ENCODE results near the gene MUS81.

MUS81 gene

DNA sequence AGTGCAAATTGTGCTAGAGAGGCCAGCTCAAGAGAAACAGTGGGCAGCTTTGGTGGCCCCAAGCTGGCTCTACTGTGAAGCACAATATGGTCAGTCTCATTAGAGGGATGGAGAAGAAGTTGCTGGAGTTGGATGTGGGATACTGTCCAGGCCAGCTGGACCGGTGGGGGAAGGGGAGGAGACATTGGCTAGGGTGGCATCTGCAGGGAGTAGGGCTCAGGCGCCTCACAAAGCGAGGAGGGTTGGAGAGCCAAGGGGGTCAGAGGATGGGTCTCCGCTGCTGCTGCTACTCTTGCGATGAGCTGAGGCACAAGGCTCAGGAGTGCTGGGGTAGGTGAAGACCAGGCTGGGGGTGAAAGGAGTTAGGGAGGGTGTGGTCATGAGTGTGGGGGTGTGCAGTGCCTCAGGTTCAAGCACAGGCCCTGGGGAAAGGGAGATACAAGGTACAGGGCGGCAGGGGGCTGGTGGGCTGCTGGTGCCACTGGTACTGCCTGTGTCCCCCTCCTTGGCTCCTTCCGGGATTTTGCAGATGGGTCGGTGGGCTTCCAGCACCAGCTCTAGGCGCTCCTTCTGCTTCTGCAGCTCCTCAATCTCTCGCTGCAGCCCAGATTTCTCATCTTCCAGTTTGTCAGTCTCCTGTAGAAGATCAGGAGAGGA, 32.6 kb downstream of the MUS81 start:
- DNase-seq (ENCODE audit: low read depth): no peak

GRCh38 chr11:65894034-65894591, 33.9 kb downstream of the MUS81 start:
- no peak for DNase-seq (ENCODE audit: low read depth)

DNA sequence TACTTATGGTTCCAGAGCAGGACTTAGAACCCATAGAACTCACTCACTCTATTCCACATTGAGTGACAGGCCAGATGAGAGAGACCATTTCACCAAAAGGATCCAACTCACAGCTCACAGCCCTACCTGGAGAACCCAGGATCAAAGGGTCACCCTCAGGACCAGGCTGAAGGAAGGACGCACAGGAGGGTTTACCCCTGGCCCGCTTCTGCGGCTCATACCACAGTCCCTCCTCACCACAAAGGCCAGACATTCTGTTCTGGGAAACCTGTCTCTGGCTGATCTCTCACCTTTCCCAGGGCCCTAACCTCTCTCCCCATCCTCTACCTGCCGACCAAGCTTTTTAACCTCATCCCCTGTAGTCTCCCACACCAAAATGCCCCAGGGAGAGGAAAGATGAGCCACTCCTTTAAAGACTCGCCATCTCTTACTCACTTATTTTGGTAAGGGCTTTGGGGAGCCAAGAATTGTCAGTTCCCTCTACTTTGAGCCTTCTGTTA, 35.3 kb downstream of the MUS81 start:
- DNase-seq (ENCODE audit: low read depth): no peak

GRCh38 chr11:65896034-65896999, 36.1 kb downstream of the MUS81 start:
- no peak for DNase-seq (ENCODE audit: low read depth)

DNA sequence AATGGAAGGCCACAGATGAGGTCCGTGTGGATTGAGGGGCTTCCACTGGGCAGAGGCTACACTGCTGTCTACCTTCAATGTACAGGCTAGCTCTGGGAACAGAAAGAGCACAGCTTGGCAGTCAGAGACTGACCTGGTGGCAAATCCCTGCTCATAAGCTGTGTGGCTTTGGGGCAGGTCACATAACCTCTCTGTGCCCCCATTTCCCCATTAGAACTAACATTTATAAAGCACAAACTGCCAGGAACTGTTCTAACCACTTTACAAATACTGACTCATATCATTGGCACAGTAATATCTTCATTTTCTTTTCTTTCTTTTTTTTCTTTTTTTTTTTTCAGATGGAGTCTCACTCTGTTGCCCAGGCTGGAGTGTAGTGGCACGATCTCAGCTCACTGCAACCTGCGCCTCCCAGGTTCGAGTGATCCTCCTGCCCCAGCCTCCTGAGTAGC, 36.8 kb downstream of the MUS81 start:
- DNase-seq (ENCODE audit: low read depth): no peak

DNA sequence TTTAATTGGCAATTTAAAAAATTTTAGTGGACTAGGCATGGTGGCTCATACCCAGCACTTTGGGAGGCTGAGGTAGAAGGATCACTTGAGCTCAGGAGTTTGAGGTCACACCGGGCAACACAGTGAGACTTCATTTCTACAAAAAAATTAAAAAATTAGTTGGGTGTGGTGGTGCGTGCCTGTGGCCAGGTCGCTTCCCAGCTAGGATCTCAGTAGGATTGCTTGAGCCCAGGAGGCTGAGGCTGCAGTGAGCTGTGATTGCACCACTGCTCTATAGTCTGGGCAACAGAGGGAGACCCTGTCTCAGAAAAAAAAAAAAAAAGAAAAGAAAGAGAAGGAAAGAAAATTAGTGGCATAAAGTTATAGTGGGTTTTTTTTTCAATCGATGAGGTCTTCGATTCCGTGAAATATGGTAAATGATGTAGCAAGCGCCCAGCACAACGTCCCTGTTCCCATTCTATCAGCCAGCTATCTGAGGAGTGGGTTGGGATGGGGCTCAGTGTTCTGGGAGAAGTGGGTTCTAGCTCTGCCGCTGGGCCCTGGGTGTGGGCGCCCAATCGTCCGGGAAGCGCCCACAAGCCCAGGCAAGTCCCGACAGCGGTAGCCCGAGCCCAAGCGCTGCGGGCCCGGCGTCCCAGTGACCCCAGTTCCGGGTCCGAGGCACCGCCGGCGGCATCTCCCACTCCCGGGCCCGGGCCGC, 38.6 kb downstream of the MUS81 start:
- DNase-seq (ENCODE audit: low read depth): no peak

DNA sequence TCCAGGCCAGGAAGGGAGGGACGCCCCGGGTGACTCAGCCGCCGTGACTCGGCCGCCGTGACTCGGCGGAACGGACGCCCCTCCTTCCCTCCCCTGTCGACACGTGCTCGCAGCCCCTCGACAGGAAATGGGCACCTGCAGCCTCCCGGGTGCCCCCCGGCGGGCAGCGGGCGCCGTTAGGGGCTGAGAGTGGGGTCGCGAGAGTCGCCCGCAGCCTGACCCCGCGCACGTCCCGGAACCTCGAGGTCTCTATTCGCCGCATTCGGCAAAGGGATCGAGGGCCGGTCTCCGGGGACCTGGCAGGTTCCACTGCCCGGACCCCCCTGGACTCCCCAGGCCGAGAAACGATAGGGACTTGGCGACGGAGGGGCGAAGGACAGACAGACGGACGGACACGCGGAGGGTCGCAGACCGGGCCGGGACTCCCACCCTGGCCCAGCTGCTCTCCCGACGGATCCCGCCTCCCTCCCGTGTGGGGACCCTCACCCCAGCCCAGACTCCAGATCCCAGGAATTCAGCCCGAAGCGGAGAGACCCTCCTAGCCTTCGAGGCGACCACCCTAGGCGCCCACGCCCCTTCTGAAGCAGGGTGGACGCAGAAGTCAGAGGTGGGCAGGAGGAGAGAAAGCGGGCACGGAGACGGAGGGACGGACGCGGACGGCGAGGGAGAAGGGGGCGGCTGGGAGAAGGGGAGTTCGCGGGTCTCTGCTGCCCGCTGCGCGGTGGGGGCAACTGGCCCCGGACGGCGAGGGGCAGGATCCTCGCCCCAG, 39.3 kb downstream of the MUS81 start:
- DNase-seq (ENCODE audit: low read depth): peak; percentile 58

- DNase-seq (ENCODE audit: low read depth): peak; percentile 83
Measured at GRCh38 chr11:65900125-65900898, 40.1 kb downstream of the MUS81 start, which contains the start of gene FOSL1. TSS of gene FOSL1 (minus strand) at chr11:65900388. CDS start at chr11:65900339, 49 bp downstream.

DNA sequence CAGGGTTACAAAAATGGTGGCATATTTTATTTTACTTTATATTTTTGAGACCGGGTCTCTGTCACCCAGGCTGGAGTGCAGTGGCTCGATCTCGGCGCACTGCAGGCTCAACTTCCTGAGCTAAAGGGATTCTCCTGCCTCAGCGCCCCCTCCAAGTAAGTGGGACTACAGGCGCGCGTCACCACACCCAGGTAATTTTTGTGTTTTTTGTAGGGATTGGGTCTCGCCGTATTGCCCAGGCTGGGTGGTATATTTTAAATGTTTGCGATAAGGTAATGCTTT, 40.6 kb downstream of the MUS81 start:
- no peak for DNase-seq (ENCODE audit: low read depth)

- DNase-seq (ENCODE audit: low read depth): no peak
Measured at GRCh38 chr11:65903068-65903481, 42.8 kb downstream of the MUS81 start.

DNA sequence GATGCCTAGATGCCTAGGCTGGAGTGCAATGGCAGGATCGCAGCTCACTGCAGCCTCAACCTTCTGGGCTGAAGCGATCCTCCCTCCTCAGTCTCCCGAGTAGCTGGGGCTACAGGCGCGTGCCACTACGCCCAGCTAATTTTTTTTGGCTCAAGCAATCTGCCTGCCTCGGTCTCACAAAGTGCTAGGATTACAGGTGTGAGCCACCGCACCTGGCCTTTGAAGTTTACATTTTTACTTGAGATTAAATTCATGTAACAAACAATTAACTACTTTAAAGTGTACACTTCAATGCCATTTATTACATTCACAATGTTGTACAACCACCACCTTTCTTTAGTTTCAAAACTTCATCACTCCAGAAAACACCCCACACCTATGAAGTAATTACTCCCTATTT, 43.5 kb downstream of the MUS81 start:
- DNase-seq (ENCODE audit: low read depth): no peak

DNA sequence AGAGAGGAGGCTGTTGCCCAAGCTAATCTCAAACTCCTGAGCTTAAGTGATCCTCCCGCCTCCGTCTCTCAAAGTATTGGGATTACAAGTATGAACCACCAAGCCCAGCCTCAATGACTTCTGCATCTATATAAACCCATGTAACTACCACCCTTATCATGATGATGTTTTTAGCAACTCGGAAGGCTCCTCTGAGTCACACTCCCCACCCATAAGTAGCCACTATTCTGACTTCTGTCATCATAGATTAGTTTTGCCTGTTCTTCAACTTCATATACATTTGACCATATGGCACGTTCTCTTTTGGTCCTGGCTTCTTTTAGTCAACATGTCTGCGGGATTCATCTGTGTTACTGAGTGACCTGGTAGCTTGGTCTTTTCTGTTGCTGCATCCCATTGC, 46.4 kb downstream of the MUS81 start:
- DNase-seq (ENCODE audit: low read depth): no peak

- no peak for DNase-seq (ENCODE audit: low read depth)
Measured at GRCh38 chr11:65907878-65908277, 47.6 kb downstream of the MUS81 start.

- no peak for DNase-seq (ENCODE audit: low read depth)
Measured at GRCh38 chr11:65911682-65912568, 51.7 kb downstream of the MUS81 start.

- DNase-seq (ENCODE audit: low read depth): no peak
Measured at GRCh38 chr11:65912845-65913244, 52.6 kb downstream of the MUS81 start.

DNA sequence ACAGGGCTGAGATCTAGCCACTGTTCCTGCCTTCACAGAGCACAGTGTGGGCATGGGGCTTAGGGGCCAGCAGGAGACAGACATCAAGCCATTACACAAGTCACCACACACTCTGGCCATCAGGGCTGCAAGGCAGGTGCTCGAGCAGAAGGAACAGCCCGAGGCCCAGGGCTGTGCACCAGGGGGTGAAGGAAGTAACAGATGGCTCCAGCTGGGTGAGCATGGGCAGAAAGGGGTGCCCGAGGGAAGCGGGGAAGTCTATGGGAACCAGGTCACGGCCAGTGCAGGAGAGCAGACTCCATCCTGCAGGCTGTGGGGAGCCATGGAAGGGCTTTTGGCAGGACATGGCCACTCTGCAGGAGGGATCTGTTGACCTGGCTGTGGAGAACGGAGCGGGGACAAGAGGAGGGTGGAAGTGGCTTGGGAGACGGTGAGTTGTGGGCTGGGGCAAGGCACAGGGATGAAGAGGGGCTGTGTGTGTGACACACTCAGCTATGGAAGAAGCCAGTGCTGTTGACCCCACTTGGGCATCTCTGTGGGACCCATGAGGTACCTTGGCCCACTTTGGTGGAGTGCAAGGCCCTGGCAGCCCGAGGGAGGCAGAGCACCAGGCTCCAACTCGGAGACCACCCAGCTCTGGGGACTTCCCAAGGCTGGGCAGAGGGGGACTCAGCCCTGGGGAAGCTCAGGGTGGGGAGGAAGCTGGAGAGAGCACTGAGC, 55.0 kb downstream of the MUS81 start:
- no peak for DNase-seq (ENCODE audit: low read depth)

- no peak for DNase-seq (ENCODE audit: low read depth)
Measured at GRCh38 chr11:65915821-65916251, 55.6 kb downstream of the MUS81 start.
